GM13976 (cell line): Measurements from ENCODE around the gene PNPLA4.
A peak's percentile ranks its signal among the peaks of the same experiment; 100 is the strongest.

Source experiments
- DNase-seq: peaks from one replicate; pipeline ENCODE4 v3.0.0; 2012; ENCODE audit warnings: low spot score
- in situ Hi-C: fragments of 300-500 bp; cut with MboI; formaldehyde crosslinking; loops from one replicate; pipeline ENCODE4 v1.12.0; 2022; ENCODE audit warnings: low sequenced_read_pairs, mixed read lengths, inconsistent platforms; ENCODE audit not compliant: unreplicated experiment
- TF ChIP-seq, protein P1 (sequence below): IDR thresholded peaks from 2 replicates; pipeline ENCODE4 v1.5.1; 2012; ENCODE audit warnings: borderline replicate concordance, mild to moderate bottlenecking; ENCODE audit not compliant: insufficient read depth; ENCODE audit errors: extremely low read depth, missing control alignments, control extremely low read depth

PNPLA4 gene

DNA sequence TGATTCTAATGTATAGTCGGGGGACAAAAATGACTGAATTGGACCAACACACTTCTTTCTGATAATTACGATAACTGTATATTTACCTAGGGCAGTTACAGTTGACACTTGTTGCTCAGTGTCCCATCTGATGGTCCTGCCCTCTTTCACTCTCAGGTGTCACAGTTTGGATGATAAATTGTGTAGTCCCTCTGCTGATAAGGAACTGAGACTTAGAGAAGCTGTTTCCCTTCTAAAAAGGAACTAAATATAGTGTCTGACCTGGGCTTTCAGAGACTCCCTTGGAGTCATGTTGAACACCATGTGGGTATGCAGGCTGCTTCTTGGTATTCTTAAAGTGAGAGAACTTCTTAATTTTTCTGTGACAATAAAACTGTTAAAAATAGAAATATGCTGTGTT lies 23.7 kb upstream of the PNPLA4 start:
- TF ChIP-seq, protein P1, sequence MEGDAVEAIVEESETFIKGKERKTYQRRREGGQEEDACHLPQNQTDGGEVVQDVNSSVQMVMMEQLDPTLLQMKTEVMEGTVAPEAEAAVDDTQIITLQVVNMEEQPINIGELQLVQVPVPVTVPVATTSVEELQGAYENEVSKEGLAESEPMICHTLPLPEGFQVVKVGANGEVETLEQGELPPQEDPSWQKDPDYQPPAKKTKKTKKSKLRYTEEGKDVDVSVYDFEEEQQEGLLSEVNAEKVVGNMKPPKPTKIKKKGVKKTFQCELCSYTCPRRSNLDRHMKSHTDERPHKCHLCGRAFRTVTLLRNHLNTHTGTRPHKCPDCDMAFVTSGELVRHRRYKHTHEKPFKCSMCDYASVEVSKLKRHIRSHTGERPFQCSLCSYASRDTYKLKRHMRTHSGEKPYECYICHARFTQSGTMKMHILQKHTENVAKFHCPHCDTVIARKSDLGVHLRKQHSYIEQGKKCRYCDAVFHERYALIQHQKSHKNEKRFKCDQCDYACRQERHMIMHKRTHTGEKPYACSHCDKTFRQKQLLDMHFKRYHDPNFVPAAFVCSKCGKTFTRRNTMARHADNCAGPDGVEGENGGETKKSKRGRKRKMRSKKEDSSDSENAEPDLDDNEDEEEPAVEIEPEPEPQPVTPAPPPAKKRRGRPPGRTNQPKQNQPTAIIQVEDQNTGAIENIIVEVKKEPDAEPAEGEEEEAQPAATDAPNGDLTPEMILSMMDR = no peak
- DNase-seq = peak; percentile 12
- in situ Hi-C loops = no loop called here

GRCh38 chrX:7948483-7948882 lies 21.3 kb upstream of the PNPLA4 start:
- no peak for DNase-seq
- in situ Hi-C loops = loop anchor here (25.0 kb wide), 1 partner anchor 861 kb away; no protein-coding TSS in a partner anchor
- TF ChIP-seq, protein P1 = no peak

GRCh38 chrX:7946960-7947359 lies 19.7 kb upstream of the PNPLA4 start:
- DNase-seq = no peak
- in situ Hi-C loops = loop anchor here (25.0 kb wide), 1 partner anchor 860 kb away; no protein-coding TSS in a partner anchor
- TF ChIP-seq, protein P1 = no peak

GRCh38 chrX:7943600-7944245 lies 16.5 kb upstream of the PNPLA4 start:
- TF ChIP-seq, protein P1 = no peak
- in situ Hi-C loops = loop anchor here (25.0 kb wide), 1 partner anchor 856 kb away; no protein-coding TSS in a partner anchor
- no peak for DNase-seq

DNA sequence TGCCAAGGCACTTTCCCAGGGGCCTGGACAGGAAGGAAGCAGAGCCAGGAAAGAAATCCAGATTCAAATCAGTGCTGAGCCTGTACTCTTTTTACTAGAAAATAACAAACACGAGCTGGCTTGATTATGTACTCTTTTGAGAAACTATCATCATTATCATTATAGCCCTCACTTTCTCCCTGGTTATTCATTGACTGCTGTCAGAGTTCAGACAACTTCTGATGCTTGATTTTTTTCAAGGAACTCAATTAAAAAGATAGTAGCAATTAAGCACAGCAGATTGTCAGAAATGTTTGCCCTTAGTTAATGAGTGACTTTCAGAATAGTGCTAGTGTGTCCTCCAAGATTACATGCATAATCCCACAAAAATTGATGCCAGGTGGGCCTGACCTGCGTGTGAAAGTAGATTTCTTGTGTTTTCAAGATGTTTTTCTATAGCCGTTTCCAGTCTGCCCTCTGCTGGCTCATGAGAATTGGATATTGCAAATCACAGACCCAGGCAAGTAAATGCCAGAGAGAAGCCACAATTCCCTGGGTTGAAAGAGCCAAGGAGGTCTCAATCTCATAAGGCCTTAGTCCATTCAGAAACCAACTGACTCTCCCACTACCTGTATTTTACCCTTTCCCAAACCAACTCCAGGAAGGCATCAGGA lies 14.3 kb upstream of the PNPLA4 start:
- DNase-seq = no peak
- in situ Hi-C loops = loop anchor here (25.0 kb wide), 1 partner anchor 854 kb away; no protein-coding TSS in a partner anchor
- TF ChIP-seq, protein P1 = peak; percentile 51

- in situ Hi-C loops = loop anchor here (25.0 kb wide), 1 partner anchor 847 kb away; no protein-coding TSS in a partner anchor
- TF ChIP-seq, protein P1 = no peak
- no peak for DNase-seq
These were observed 6.8 kb upstream of the PNPLA4 start for GRCh38 chrX:7934026-7934425.
